Left ventricle myocardium inferior (tissue), 1 donor: Measurements from ENCODE around the gene CD93. TPM values are rescaled to one million over a fixed set of nuclear protein-coding genes. Genes with fewer than 3 reads are reported as not detected.

Source experiments
- DNase-seq: peaks from one replicate; pipeline ENCODE4 v3.0.0-alpha.2; 2020
- H3K27ac ChIP-seq: fragments of 200-600 bp; replicated peaks from 2 replicates; pipeline ENCODE4 v1.8.0; 2021
- H3K27me3 ChIP-seq: fragments of 200-600 bp; 2 replicates; pipeline ENCODE4 v1.8.0; 2021; ENCODE audit warnings: low read depth
- H3K36me3 ChIP-seq: fragments of 200-600 bp; 2 replicates; pipeline ENCODE4 v1.8.0; 2021
- H3K4me1 ChIP-seq: fragments of 200-600 bp; 2 replicates; pipeline ENCODE4 v1.8.0; 2021
- H3K4me3 ChIP-seq: fragments of 200-600 bp; 2 replicates; pipeline ENCODE4 v1.8.0; 2021; ENCODE audit warnings: mild to moderate bottlenecking, moderate library complexity
- H3K9me3 ChIP-seq: fragments of 200-600 bp; replicated peaks from 2 replicates; pipeline ENCODE4 v1.8.0; 2021
- CTCF ChIP-seq: fragments of 200-600 bp; IDR thresholded peaks from 2 replicates; pipeline ENCODE4 v1.8.0; 2021; ENCODE audit warnings: antibody characterized with exemption, mild to moderate bottlenecking, borderline replicate concordance
- intact Hi-C: fragments of 100-400 bp; cut with micrococcal nuclease; formaldehyde crosslinking; loops from one replicate; pipeline ENCODE4 v1.11.0; 2022
- total RNA-seq: library from RNA; stranded (reverse); fragmentation: NEBNext Ultra II Directional; extraction: Animal tissue kit (Norgen Biotek cat#: 25700); gene quantifications from one replicate; pipeline ENCODE4 v1.2.1, GENCODE V29; 2021
- donor health status: DM: no; HTN: yes; CAD: no; lungs with severe emphysema.

The CD93 gene
- total RNA-seq, 1 donor from 2014 or later, result 35.7 TPM

GRCh38 chr20:23090147-23090546 is 4.0 kb upstream of the CD93 start:
- H3K27me3 ChIP-seq, result peaks cover 18% of the 10 kb centered on the region
- intact Hi-C loops, result no loop called here
- no peak overlapping the region for H3K27ac ChIP-seq
- no peak overlapping the region for H3K4me3 ChIP-seq
- TF ChIP-seq CTCF, result no peak
- peaks cover 49% of the 10 kb centered on the region for H3K4me1 ChIP-seq
- H3K36me3 ChIP-seq, result no peaks in the 10 kb centered on the region
- no peak for DNase-seq
- H3K9me3 ChIP-seq, result no peaks in the 10 kb centered on the region

GRCh38 chr20:23088866-23089265 is 2.7 kb upstream of the CD93 start:
- Histone ChIP-seq H3K36me3 (no peaks in the 10 kb centered on the region), H3K4me1 (peaks cover 58% of the 10 kb centered on the region), H3K27ac (no peak overlapping the region), H3K27me3 (peaks cover 13% of the 10 kb centered on the region), H3K4me3 (no peak overlapping the region), H3K9me3 (no peaks in the 10 kb centered on the region)
- intact Hi-C loops, result no loop called here
- no peak for TF ChIP-seq CTCF
- no peak for DNase-seq

GRCh38 chr20:23087587-23088251 is 1.6 kb upstream of the CD93 start:
- peaks cover 52% of the 10 kb centered on the region for H3K4me1 ChIP-seq
- peaks cover 13% of the 10 kb centered on the region for H3K27me3 ChIP-seq
- peak overlapping the region; percentile 97 for H3K27ac ChIP-seq
- TF ChIP-seq CTCF, result no peak
- H3K4me3 ChIP-seq, result no peak overlapping the region
- H3K36me3 ChIP-seq, result no peaks in the 10 kb centered on the region
- intact Hi-C loops, result no loop called here
- DNase-seq, result no peak
- H3K9me3 ChIP-seq, result no peaks in the 10 kb centered on the region

GRCh38 chr20:23086931-23087411 is 847 bp upstream of the CD93 start:
- no peaks in the 10 kb centered on the region for H3K9me3 ChIP-seq
- no peak for TF ChIP-seq CTCF
- H3K4me3 ChIP-seq, result peak overlapping the region; percentile 66
- peak; percentile 63 for DNase-seq
- H3K36me3 ChIP-seq, result no peaks in the 10 kb centered on the region
- intact Hi-C loops, result no loop called here
- H3K4me1 ChIP-seq, result peaks cover 46% of the 10 kb centered on the region
- H3K27me3 ChIP-seq, result peaks cover 13% of the 10 kb centered on the region
- H3K27ac ChIP-seq, result peak overlapping the region; percentile 97

GRCh38 chr20:23085436-23086055 is 578 bp downstream of the CD93 start:
- H3K36me3 ChIP-seq, result no peaks in the 10 kb centered on the region
- peak overlapping the region; percentile 66 for H3K4me3 ChIP-seq
- TF ChIP-seq CTCF, result no peak
- H3K4me1 ChIP-seq, result peaks cover 56% of the 10 kb centered on the region
- intact Hi-C loops, result no loop called here
- H3K27me3 ChIP-seq, result peaks cover 13% of the 10 kb centered on the region
- peak overlapping the region; percentile 97 for H3K27ac ChIP-seq
- no peak for DNase-seq
- no peaks in the 10 kb centered on the region for H3K9me3 ChIP-seq
